LHCN-M2 (cell line): Measurements from ENCODE around the gene TPBGL. TPM values are rescaled to one million over a fixed set of nuclear protein-coding genes. Genes with fewer than 3 reads are reported as not detected.

Source experiments
- DNase-seq: peaks from one replicate; pipeline ENCODE4 v3.0.0-alpha.2; 2012; ENCODE audit warnings: low read depth
- total RNA-seq: library from RNA; depleted of rRNA; stranded (reverse); fragments of >200 nt; gene quantifications from 2 replicates; pipeline ENCODE4 v1.2.3, GENCODE V29; 2014

Gene TPBGL
- total RNA-seq, 1 experiment from 2014 or later = not detected

- DNase-seq = no peak
These were observed 4.9 kb downstream of the TPBGL start for GRCh38 chr11:75245356-75246005.

DNA sequence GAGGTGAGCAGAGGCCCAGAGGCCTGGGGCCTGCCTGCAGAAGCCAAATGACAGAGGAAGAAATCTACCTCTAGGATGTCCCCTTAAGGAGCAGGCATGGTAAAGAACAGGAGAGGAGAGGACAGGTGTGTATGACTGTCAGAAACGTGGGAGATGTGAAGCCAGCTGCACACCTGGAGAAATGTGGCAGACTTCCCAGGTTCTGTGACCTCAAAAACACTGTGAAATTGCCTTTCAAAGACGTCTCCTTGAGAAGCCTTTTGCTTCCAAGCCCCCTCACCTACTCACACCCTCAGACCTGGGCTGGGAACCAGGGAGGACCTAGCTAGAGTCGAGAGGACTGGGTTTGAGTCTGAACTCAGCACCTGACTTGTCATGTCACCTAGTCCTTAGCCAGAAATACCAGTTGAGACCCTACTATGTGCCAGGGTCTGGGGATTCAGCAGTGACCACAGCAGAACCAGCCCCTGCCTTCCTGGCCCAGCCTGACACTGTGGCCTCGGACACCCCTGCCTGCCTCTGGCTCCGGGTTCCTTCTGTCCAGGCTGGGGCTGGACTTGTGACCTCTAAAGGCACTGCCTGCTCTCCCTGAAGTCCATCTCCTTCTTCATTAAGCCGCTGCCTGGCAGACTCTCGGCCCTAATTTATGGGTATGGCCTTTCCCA lies 5.6 kb downstream of the TPBGL start:
- no peak for DNase-seq

- DNase-seq = no peak
These were observed 6.2 kb downstream of the TPBGL start for GRCh38 chr11:75246671-75247350.

DNA sequence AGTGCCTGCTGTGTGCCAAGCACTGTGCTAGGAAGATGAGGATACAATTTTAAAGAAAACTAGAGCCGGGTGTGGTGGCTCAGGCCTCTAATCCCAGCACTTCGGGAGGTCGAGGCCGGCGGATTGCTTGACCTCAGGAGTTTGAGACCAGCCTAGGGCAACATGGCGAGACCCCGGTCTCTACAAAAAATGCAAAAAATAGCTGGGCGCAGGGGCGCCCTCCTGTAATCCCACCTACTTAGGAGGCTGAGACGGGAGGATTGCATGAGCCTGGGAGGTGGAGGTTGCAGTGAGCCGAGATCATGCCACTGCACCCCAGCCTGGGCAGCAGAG lies 8.3 kb downstream of the TPBGL start:
- no peak for DNase-seq

- no peak for DNase-seq
These were observed 9.1 kb downstream of the TPBGL start for GRCh38 chr11:75249704-75250103.

DNA sequence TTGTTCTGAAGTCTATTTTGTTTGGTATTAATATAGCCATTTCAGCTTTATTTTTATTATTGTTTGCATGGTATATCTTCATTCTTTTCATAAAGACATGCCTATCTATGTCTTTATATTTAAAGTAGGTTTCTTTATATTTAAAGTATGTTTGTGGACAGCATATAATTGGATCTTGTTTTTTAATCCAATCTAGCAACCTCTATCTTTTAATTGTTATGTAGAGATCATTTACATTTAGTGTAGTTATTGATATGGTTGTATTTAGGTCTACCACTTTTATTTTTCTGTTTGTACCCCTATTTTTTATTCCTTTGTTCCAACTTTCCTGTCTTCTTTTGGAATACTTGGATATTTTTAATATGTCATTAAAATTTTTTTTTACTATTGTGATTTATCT lies 13.8 kb downstream of the TPBGL start:
- DNase-seq = no peak

- no peak for DNase-seq
These were observed 20.0 kb downstream of the TPBGL start for GRCh38 chr11:75260396-75261170.

- DNase-seq = no peak
These were observed 21.4 kb downstream of the TPBGL start for GRCh38 chr11:75261902-75262361.

GRCh38 chr11:75262436-75262835 lies 21.9 kb downstream of the TPBGL start:
- no peak for DNase-seq

GRCh38 chr11:75262961-75263852 lies 22.6 kb downstream of the TPBGL start:
- DNase-seq = no peak

- no peak for DNase-seq
These were observed 23.4 kb downstream of the TPBGL start for GRCh38 chr11:75263944-75264349.

DNA sequence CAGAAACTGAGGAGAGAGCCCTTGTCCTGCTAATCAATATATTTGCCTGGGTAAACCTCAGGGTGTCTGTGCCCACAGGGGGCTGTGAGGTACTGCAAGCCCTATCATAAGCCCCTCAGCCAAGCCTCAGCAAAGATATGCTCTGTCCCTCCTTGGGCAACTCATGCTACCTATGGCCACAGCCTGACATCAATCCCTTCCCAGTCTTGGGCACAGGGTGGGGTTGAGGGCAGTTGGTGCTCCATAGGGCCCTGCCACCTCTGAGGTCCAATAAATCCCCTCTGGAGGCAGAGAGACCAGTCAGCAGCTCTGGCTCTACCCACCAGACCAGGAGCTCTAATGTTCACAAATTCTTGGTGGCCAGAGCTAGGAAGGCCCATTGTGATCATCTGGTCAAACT lies 23.8 kb downstream of the TPBGL start:
- DNase-seq = no peak

GRCh38 chr11:75264971-75265370 lies 24.4 kb downstream of the TPBGL start:
- DNase-seq = no peak

DNA sequence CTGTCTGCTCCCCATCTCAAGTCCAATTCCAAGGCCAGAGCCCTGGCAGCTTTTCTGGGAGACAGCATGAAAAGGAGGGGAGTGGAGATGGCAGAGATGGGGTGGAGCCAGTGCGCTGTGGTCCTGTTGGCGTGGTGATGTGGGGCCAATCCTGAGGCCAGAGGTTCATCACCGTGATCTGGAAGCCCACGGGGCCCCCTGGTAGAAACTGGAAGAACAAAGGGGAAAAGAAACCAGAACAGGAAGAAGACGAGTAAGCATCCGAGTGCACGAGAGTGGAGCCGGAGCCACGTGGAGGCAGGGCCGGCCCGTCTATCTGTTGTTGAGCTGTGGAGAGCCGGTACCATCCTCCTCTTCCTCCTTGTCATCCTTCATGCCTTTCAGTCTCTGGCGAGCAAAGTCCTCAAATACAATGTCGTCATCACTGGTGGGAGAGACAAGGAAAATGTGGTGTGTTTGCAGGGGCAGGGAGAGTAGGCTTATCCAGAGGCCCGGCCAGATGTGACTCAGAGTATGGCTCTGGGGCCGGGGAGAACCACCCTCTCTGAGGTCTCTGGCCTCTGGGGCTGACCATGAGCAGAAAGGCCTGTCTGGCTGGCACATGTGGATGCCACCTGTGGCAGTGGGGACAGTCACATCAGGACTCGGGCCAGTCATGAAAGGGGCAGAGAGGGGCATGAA lies 25.4 kb downstream of the TPBGL start:
- no peak for DNase-seq

DNA sequence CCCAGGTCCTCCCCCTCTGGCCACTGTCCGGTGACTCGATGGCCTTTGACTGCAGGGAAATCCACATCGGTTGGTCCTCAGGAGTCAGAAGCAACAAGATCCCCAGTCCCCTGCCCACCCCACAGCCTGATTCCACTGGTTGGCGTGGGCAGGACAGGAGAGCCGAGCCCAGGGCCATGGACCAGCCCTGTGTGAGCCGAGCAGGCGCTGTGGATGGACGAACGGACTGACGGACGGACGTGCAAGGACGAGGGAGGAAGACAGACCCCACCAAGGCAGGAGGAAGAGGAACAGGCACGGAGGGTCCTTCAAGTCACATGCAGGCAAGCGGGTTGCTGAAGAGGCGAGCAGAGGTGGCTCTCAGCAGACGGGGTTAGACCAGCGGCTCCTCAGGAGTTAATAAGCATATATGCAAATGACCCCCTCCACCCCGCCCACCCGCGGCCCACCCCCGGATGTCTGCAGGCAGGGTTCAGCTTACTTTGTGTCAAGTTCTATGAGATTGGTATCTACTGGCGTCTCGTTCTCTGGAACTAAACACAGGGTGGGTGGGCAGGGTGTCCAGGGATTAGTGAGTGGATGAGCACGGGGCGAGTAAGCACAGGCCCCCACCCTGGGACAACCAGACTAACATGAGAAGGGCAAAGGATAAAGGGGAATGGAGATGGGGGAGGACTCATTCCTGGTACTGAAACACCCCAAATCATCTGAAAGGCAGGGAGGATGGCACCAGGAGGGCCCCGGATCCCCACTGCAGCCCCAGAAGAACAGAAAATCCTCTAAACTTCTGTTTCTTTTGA lies 26.8 kb downstream of the TPBGL start:
- no peak for DNase-seq

- DNase-seq = no peak
These were observed 28.2 kb downstream of the TPBGL start for GRCh38 chr11:75268626-75269366.

GRCh38 chr11:75269367-75269660 lies 28.7 kb downstream of the TPBGL start:
- no peak for DNase-seq

GRCh38 chr11:75269896-75270295 lies 29.3 kb downstream of the TPBGL start:
- no peak for DNase-seq

DNA sequence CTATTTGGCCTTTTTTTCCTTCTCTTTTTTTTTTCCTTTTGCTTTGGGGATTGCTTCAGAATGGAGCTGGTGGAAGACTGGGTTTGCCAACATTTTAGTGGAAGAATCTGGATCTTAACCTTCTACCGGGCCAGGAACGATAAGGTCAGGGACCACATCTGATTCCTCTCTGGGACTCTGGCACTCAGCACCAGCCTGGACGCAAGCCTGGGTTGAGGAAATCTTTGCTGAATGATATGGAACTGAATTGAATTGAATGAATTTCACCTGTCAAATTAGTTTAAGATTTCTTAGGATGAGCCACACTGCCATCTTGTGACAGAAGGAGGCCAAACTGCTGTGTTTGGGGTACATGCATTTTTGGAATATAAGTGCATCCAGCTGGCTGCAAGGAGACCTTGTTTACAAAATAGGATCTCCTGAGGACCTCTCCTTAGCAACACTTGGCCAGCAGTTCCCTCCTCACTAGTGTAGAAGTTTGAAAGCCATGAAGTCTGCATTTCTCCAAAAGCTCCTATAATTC lies 30.4 kb downstream of the TPBGL start:
- peak; percentile 11 for DNase-seq
